Testis (tissue), 2 donors: Measurements from ENCODE around the gene PXYLP1.

Experiments
- POLR2A ChIP-seq: fragments of 450-650 bp; IDR thresholded peaks from one replicate; pipeline ENCODE4 v1.6.1; 2017; ENCODE audit warnings: antibody characterized with exemption, mild to moderate bottlenecking, moderate library complexity
- TF ChIP-seq, protein P1 (sequence below), 3 experiments: fragments of 450-650 bp in 2 of 3; fragments of 200-600 bp in 1 of 3; sonication (generic) in 1 of 3; IDR thresholded peaks; one replicate each; pipeline ENCODE4 v1.5.1; 2016 to 2019; ENCODE audit warnings: antibody characterized with exemption in 3 of 3, mild to moderate bottlenecking in 2 of 3, moderate library complexity in 1 of 3

DNA sequence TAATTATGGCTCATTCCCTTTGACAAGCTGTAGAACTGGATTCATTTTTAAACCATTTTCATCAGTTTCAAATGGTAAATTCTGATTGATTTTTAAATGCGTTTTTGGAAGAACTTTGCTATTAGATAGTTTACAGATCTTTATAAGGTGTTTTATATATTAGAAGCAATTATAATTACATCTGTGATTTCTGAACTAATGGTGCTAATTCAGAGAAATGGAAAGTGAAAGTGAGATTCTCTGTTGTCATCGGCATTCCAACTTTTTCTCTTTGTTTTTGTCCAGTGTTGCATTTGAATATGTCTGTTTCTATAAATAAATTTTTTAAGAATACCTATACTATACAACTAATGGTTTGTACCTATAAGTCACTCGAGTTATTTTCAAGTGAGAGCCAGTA is 62.7 kb downstream of the PXYLP1 start:
- TF ChIP-seq, protein P1, sequence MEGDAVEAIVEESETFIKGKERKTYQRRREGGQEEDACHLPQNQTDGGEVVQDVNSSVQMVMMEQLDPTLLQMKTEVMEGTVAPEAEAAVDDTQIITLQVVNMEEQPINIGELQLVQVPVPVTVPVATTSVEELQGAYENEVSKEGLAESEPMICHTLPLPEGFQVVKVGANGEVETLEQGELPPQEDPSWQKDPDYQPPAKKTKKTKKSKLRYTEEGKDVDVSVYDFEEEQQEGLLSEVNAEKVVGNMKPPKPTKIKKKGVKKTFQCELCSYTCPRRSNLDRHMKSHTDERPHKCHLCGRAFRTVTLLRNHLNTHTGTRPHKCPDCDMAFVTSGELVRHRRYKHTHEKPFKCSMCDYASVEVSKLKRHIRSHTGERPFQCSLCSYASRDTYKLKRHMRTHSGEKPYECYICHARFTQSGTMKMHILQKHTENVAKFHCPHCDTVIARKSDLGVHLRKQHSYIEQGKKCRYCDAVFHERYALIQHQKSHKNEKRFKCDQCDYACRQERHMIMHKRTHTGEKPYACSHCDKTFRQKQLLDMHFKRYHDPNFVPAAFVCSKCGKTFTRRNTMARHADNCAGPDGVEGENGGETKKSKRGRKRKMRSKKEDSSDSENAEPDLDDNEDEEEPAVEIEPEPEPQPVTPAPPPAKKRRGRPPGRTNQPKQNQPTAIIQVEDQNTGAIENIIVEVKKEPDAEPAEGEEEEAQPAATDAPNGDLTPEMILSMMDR (IDR thresholded peaks at IDR 0.05), result no peak
- no peak for TF ChIP-seq POLR2A
